ENCODE data around the gene NT5E.

Gene NT5E

GRCh38 chr6:85422996-85423395 lies 26.9 kb upstream of the NT5E start:
- DNase-seq, result no peak

GRCh38 chr6:85424981-85425380 lies 24.9 kb upstream of the NT5E start:
- no peak for DNase-seq

- no peak for DNase-seq
Observed at GRCh38 chr6:85425997-85426396, 23.9 kb upstream of the NT5E start.

- DNase-seq, result no peak
Observed at GRCh38 chr6:85428486-85428885, 21.4 kb upstream of the NT5E start.

GRCh38 chr6:85429346-85429745 lies 20.5 kb upstream of the NT5E start:
- no peak for DNase-seq

- DNase-seq, result no peak
Observed at GRCh38 chr6:85431271-85431670, 18.6 kb upstream of the NT5E start.

- DNase-seq, result no peak
Observed at GRCh38 chr6:85432554-85432953, 17.3 kb upstream of the NT5E start.

- no peak for DNase-seq
Observed at GRCh38 chr6:85435851-85436250, 14.0 kb upstream of the NT5E start.

- no peak for DNase-seq
Observed at GRCh38 chr6:85436411-85436810, 13.5 kb upstream of the NT5E start.

GRCh38 chr6:85436939-85437495 lies 12.9 kb upstream of the NT5E start:
- no peak for DNase-seq

GRCh38 chr6:85443349-85444117 lies 6.3 kb upstream of the NT5E start:
- DNase-seq, result no peak

- DNase-seq, result no peak
Observed at GRCh38 chr6:85449388-85449817, 480 bp upstream of the NT5E start.

GRCh38 chr6:85451565-85452306 lies 1.9 kb downstream of the NT5E start:
- DNase-seq, result no peak

- no peak for DNase-seq
Observed at GRCh38 chr6:85452441-85452881, 2.6 kb downstream of the NT5E start.

GRCh38 chr6:85453052-85453451 lies 3.2 kb downstream of the NT5E start:
- no peak for DNase-seq

- DNase-seq, result no peak
Observed at GRCh38 chr6:85453490-85453889, 3.6 kb downstream of the NT5E start.

GRCh38 chr6:85455471-85456026 lies 5.7 kb downstream of the NT5E start:
- DNase-seq, result no peak

- no peak for DNase-seq
Observed at GRCh38 chr6:85456782-85457181, 6.9 kb downstream of the NT5E start.

- no peak for DNase-seq
Observed at GRCh38 chr6:85458184-85458583, 8.3 kb downstream of the NT5E start.

- DNase-seq, result no peak
Observed at GRCh38 chr6:85458782-85459181, 8.9 kb downstream of the NT5E start.

GRCh38 chr6:85459224-85459901 lies 9.5 kb downstream of the NT5E start:
- DNase-seq, result no peak

- no peak for DNase-seq
Observed at GRCh38 chr6:85460154-85460920, 10.5 kb downstream of the NT5E start.
